ENCODE data around the gene CNTN1. TPM values are rescaled to one million over a fixed set of nuclear protein-coding genes. Genes with fewer than 3 reads are reported as not detected.

CNTN1 gene
- total RNA-seq, 1 experiment from 2014 or later, result 3.0 TPM

DNA sequence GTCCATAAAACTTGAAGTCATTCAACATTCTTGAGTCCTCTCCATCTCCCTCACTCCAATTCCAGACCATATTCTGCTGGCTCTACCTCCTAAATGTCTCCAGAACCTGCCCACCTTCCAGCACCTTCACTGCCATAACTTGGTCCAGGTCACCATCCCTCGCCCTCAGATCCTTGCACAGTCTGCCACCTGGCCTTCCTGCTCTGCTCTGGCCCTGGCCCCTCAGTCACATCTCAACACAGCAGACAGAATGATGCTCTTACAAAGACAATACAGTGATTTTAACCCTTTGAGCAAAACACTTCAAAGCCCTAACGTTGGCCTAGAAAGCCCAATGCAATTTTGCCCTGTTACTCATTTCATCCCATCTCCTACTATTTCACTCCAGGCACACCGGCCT is 414.1 kb downstream of the CNTN1 start:
- POLR2A ChIA-PET, result no interaction called here

More for the DNA sequence above, 414.1 kb downstream of the CNTN1 start:
- intact Hi-C loops (cut with micrococcal nuclease), result no loop called here
- ChIA-PET RAD21 (ENCODE audit: low non-redundant PET in 1 of 2, low total read pairs in 2 of 2, uncharacterized antibody in 2 of 2, unreplicated experiment in 2 of 2) (no interaction called here), CTCF (no interaction called here)
- Histone ChIP-seq H4K20me1 (ENCODE audit: insufficient read depth) (no peaks in the 10 kb centered on the region), H3K9ac (ENCODE audit: low read length) (no peak overlapping the region), H2AFZ (ENCODE audit: low read depth, low read length, poor library complexity, severe bottlenecking) (no peak overlapping the region), H3K4me2 (ENCODE audit: low read length) (no peak overlapping the region), H3K4me1 (ENCODE audit: control insufficient read depth in 1 of 2, insufficient read depth in 2 of 2, low read length in 2 of 2) (no peaks in the 10 kb centered on the region), H3K4me3 (replicated peaks in 1 of 2; ENCODE audit: low read depth in 1 of 2, low read length in 2 of 2) (no peak overlapping the region), H3K9me2 (ENCODE audit: insufficient read depth) (no peaks in the 10 kb centered on the region), H3K27me3 (ENCODE audit: insufficient read depth, low read length) (no peaks in the 10 kb centered on the region), H3K27ac (ENCODE audit: low read depth, low read length) (no peak overlapping the region), H3K79me2 (ENCODE audit: insufficient read depth, low read length) (no peaks in the 10 kb centered on the region), H3K9me3 (ENCODE audit: control insufficient read depth in 1 of 2, insufficient read depth in 1 of 2, low read depth in 1 of 2, low read length in 2 of 2) (no peaks in the 10 kb centered on the region), H3K36me3 (ENCODE audit: control insufficient read depth in 1 of 2, insufficient read depth in 2 of 2, low read length in 2 of 2) (no peaks in the 10 kb centered on the region)
- no peak for TF ChIP-seq ELF1 (IDR thresholded peaks at IDR 0.05; ENCODE audit: borderline replicate concordance, low read depth)
- TF ChIP-seq ZNF274 (IDR thresholded peaks at IDR 0.05; ENCODE audit: low read depth, low read length), result no peak
- no peak for TF ChIP-seq EZH2 (IDR thresholded peaks at IDR 0.05)
- TF ChIP-seq ZFX (IDR thresholded peaks at IDR 0.05), result no peak
- TF ChIP-seq, protein P1, sequence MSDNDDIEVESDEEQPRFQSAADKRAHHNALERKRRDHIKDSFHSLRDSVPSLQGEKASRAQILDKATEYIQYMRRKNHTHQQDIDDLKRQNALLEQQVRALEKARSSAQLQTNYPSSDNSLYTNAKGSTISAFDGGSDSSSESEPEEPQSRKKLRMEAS (IDR thresholded peaks at IDR 0.05), result no peak
- TF ChIP-seq, protein P2, sequence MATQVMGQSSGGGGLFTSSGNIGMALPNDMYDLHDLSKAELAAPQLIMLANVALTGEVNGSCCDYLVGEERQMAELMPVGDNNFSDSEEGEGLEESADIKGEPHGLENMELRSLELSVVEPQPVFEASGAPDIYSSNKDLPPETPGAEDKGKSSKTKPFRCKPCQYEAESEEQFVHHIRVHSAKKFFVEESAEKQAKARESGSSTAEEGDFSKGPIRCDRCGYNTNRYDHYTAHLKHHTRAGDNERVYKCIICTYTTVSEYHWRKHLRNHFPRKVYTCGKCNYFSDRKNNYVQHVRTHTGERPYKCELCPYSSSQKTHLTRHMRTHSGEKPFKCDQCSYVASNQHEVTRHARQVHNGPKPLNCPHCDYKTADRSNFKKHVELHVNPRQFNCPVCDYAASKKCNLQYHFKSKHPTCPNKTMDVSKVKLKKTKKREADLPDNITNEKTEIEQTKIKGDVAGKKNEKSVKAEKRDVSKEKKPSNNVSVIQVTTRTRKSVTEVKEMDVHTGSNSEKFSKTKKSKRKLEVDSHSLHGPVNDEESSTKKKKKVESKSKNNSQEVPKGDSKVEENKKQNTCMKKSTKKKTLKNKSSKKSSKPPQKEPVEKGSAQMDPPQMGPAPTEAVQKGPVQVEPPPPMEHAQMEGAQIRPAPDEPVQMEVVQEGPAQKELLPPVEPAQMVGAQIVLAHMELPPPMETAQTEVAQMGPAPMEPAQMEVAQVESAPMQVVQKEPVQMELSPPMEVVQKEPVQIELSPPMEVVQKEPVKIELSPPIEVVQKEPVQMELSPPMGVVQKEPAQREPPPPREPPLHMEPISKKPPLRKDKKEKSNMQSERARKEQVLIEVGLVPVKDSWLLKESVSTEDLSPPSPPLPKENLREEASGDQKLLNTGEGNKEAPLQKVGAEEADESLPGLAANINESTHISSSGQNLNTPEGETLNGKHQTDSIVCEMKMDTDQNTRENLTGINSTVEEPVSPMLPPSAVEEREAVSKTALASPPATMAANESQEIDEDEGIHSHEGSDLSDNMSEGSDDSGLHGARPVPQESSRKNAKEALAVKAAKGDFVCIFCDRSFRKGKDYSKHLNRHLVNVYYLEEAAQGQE (IDR thresholded peaks at IDR 0.05; ENCODE audit: low read depth), result no peak
- TF ChIP-seq CBX3 (IDR thresholded peaks at IDR 0.05; ENCODE audit: low read depth), result no peak
- no peak for TF ChIP-seq FOSL1 (IDR thresholded peaks at IDR 0.05; ENCODE audit: low read depth)
- no peak for TF ChIP-seq EZH2phosphoT487 (IDR thresholded peaks at IDR 0.05; ENCODE audit: borderline replicate concordance)
- TF ChIP-seq, protein P3, sequence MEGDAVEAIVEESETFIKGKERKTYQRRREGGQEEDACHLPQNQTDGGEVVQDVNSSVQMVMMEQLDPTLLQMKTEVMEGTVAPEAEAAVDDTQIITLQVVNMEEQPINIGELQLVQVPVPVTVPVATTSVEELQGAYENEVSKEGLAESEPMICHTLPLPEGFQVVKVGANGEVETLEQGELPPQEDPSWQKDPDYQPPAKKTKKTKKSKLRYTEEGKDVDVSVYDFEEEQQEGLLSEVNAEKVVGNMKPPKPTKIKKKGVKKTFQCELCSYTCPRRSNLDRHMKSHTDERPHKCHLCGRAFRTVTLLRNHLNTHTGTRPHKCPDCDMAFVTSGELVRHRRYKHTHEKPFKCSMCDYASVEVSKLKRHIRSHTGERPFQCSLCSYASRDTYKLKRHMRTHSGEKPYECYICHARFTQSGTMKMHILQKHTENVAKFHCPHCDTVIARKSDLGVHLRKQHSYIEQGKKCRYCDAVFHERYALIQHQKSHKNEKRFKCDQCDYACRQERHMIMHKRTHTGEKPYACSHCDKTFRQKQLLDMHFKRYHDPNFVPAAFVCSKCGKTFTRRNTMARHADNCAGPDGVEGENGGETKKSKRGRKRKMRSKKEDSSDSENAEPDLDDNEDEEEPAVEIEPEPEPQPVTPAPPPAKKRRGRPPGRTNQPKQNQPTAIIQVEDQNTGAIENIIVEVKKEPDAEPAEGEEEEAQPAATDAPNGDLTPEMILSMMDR (IDR thresholded peaks at IDR 0.05 in 2 of 3, conservative IDR thresholded peaks at IDR 0.05 in 1 of 3; ENCODE audit: borderline replicate concordance in 1 of 3, insufficient read depth in 1 of 3, low read depth in 2 of 3, low read length in 2 of 3), result no peak
- TF ChIP-seq RAD21 (IDR thresholded peaks at IDR 0.05; ENCODE audit: low read depth), result no peak
- no peak for TF ChIP-seq JUND (IDR thresholded peaks at IDR 0.05)
- TF ChIP-seq POLR2A (IDR thresholded peaks at IDR 0.05; ENCODE audit: borderline replicate concordance, extremely low read depth, insufficient read depth, insufficient read length), result no peak
- TF ChIP-seq SRF (IDR thresholded peaks at IDR 0.05; ENCODE audit: low read depth), result no peak
- no peak for TF ChIP-seq SIN3A (IDR thresholded peaks at IDR 0.05; ENCODE audit: low read depth)
- no peak for TF ChIP-seq CEBPB (IDR thresholded peaks at IDR 0.05; ENCODE audit: low read depth)
- TF ChIP-seq EGR1 (IDR thresholded peaks at IDR 0.05; ENCODE audit: low read depth), result no peak
- TF ChIP-seq, protein P4, sequence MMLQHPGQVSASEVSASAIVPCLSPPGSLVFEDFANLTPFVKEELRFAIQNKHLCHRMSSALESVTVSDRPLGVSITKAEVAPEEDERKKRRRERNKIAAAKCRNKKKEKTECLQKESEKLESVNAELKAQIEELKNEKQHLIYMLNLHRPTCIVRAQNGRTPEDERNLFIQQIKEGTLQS (IDR thresholded peaks at IDR 0.05), result no peak
- no peak for ATAC-seq
- DNase-seq (ENCODE audit: low read depth, low spot score), result no peak
- BruUV-seq (replicated peaks), result no TSS peak

Measured in HCT116 (cell line).